Sciatic nerve (tissue), 2 donors: ENCODE results near the gene TTF2. TPM values are rescaled to one million over a fixed set of nuclear protein-coding genes. Genes with fewer than 3 reads are reported as not detected.

Source experiments
- ATAC-seq: fragments of 200-7000 bp; cut with Tn5 transposase; one replicate; pipeline ENCODE4 v1.9.1; 2020; ENCODE audit warnings: mild to moderate bottlenecking, moderate library complexity
- DNase-seq: peaks from one replicate; pipeline ENCODE4 v3.0.0-alpha.2; 2020; ENCODE audit warnings: low spot score
- intact Hi-C: fragments of 100-400 bp; cut with DNase I; formaldehyde crosslinking; loops from one replicate; pipeline ENCODE4 v1.14.2; 2022
- total RNA-seq: library from RNA; stranded (reverse); fragmentation: NEBNext Ultra II Directional; extraction: Animal tissue kit (Norgen Biotek cat#: 25700); gene quantifications from one replicate; pipeline ENCODE4 v1.2.1, GENCODE V29; 2021
- donor health status: DM: no; HTN: no; CAD: no.
- donor health status: DM: no; HTN: no; CAD: no.

TTF2 gene
- total RNA-seq, 1 donor from 2014 or later, result 15.3 TPM

DNA sequence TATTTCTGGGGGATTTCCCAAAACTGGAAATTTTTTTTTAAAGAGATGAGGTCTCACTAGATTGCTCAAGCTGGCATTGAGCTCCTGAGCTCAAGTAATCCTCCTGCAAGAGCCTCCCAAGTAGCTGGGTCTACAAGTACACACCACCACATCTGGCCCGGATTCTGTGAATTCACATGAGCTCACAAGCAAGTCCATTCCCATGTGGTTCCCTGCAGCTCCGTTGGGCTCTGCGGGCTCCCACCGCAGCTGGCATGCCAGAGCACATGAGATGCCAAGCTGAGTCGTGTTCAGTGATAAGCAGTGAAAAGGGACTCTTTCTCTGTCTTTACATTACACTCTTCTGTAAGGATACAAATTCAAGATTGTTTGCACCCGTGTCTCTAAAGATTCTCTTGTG, 21.9 kb upstream of the TTF2 start:
- intact Hi-C loops, result no loop called here
- no peak for ATAC-seq
- DNase-seq, result no peak

DNA sequence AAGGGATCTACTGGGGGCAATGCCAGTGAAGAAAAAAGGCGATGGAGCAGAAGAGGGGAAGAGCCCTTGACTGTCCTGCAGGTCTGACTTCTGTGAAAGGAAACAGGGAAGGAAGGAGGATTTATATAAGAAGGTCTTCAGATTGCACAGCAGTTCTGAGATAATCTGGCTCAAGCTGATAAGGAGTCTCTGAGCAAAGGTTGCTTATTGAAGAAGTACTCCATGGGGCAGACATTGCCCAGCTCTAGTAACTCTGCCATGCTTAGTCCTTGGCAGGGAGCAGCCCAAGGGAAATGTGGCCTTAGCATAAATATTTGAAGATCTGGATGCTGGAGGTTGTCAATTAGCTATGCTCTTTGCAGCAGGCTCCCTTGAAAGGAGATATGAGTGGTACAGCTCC, 15.9 kb upstream of the TTF2 start:
- DNase-seq, result no peak
- intact Hi-C loops, result loop anchor here (10.0 kb wide), 1 partner anchor 319 kb away; no protein-coding TSS in a partner anchor
- no peak for ATAC-seq

DNA sequence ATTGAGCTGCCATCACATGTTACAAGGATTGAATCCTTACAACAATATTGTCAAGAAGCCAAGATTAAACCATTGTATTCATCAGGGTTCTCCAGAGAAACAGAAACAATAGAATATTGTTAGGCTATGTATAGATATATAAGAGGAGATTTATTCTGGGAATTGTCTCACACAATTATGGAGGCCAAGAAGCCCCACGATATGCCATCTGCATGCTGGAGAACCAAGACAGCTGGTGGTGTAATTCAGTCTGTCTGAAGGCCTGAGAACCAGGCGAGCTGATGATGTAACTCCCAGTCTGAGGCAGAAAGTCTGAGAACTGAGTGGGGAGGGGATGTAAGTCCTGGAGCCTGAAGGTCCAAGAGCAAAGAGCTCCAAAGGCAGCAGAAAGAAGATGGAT, 14.5 kb upstream of the TTF2 start:
- intact Hi-C loops, result loop anchor here (10.0 kb wide), 1 partner anchor 321 kb away; no protein-coding TSS in a partner anchor
- DNase-seq (no peak), ATAC-seq (no peak)

DNA sequence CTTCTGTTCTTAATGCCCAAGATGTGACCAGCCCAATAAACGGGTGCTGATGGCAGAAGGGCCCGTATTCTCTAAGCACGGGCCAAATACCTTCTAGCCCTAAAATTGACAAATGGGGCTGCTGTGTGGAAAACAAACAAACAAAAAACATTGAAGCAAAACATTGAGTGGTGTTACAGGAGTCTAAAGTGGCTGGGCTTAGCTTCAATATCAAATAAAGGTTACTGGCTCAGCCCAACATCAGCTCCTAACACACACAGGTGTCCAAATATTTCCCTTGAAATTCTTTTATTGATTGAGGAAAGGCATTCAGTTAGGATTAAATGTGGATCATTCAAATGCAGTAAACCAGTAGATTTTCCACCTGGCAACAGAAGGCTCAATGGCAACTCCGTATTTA, 13.3 kb upstream of the TTF2 start:
- ATAC-seq, result no peak
- intact Hi-C loops, result loop anchor here (10.0 kb wide), 1 partner anchor 322 kb away; no protein-coding TSS in a partner anchor
- DNase-seq, result no peak

DNA sequence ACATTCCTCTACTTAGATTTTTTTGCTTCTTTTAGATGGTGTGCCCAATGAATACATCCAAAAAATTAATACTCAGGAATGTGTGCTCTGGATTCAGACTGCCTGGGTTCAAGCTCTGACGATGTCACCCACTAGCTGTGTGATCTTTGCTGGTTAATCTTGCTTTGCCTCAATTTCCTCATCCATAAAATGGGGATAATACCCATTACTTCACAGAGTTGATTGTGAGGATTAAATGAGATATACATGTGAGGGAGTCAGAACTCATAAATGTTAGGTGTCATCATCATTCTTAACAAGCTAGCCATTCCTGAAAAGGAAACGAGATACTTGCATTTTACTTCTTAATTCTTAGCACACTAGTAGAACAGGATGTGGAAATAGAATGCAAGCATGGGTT, 12.9 kb upstream of the TTF2 start:
- DNase-seq (no peak), ATAC-seq (no peak)
- intact Hi-C loops, result loop anchor here (10.0 kb wide), 1 partner anchor 322 kb away; no protein-coding TSS in a partner anchor

GRCh38 chr1:117049857-117050256, 10.3 kb upstream of the TTF2 start:
- DNase-seq (no peak), ATAC-seq (peak; percentile 73)

GRCh38 chr1:117051224-117052064, 8.7 kb upstream of the TTF2 start:
- no peak for DNase-seq
- ATAC-seq, result peak; percentile 52
- intact Hi-C loops, result no loop called here

More at GRCh38 chr1:117049857-117050256, 10.3 kb upstream of the TTF2 start:
- intact Hi-C loops, result loop anchor here (10.0 kb wide), 1 partner anchor 325 kb away; no protein-coding TSS in a partner anchor

- ATAC-seq, result no peak
Measured at GRCh38 chr1:117054068-117054467, 6.1 kb upstream of the TTF2 start.

DNA sequence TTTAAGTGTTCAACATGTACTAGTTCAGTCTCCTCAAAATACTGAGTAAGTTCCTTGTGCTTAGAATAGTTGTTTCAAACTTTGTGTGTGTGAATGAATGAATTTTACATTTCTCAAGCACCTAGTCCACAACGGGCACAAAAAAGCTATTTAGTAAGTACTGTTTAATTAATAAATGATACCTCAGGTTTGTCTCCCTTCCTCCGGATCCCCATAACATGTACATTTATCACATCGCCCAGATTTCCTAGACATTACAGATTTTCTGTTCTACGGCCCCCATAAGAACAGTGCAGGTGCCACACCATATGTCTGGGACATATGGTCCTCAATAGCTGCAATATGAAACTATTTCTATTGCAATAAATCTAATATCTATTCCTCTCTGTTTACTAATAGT, 1.3 kb upstream of the TTF2 start:
- no peak for DNase-seq
- intact Hi-C loops, result no loop called here
- ATAC-seq, result no peak

More at GRCh38 chr1:117054068-117054467, 6.1 kb upstream of the TTF2 start:
- intact Hi-C loops, result no loop called here
- no peak for DNase-seq

DNA sequence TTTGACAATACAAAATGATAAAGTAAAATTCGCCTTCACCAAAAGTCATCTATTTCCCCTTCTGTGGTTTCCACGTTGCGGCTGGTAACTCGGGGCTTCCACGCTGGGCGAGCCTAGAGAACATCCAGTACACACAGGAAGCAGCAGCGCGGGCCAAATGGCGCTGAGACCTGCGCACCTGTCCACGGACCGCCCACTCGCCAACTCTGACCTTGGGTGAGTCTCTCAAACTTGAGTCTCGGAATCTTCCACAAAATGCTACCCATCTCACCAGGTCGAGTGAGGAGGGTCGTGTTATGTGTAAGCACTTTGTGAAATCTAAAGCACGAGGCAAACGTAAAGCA, 820 bp upstream of the TTF2 start:
- intact Hi-C loops, result no loop called here
- ATAC-seq (no peak), DNase-seq (no peak)

GRCh38 chr1:117060441-117061317, 553 bp downstream of the TTF2 start:
- DNase-seq, result no peak
- peak; percentile 55 for ATAC-seq
- intact Hi-C loops, result no loop called here

GRCh38 chr1:117061986-117062415, 1.9 kb downstream of the TTF2 start:
- DNase-seq, result no peak
- intact Hi-C loops, result no loop called here
- no peak for ATAC-seq

- DNase-seq (no peak), ATAC-seq (no peak)
- intact Hi-C loops, result no loop called here
Measured at GRCh38 chr1:117066367-117066766, 6.2 kb downstream of the TTF2 start.

GRCh38 chr1:117067533-117068370, 7.6 kb downstream of the TTF2 start:
- intact Hi-C loops, result no loop called here
- ATAC-seq (peak; percentile 90), DNase-seq (peak; percentile 69)

GRCh38 chr1:117068580-117068979, 8.5 kb downstream of the TTF2 start:
- ATAC-seq (peak; percentile 36), DNase-seq (no peak)
- intact Hi-C loops, result no loop called here

DNA sequence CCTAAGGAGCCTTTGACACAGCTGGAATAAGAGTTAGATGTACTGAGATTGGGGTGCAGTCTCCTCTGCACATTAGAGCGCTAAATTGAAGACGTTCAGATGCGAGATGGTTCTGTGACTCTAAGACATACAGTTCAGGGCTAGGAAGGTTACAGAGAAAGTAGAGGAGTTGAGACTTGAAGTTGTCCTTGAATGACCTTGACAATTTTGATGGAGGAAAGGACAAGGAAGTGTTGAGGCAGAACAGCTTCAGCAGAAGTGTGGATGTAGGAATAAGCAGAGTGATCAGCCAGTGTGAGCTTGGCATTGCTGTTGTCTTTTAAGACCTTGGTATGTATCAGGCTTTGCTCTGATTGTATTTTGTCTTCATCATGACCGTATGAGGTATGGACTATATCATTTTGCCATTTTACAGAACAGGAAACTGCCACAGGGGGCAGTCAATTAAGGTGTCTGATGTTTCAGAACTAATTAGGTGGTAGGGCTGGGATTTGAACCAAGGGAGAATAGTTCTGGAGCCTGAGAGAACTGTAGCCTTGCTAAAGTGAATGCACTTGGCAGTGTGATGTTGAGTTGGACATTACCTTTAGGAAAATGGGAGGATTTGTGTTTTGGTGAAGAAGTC, 9.2 kb downstream of the TTF2 start:
- ATAC-seq (no peak), DNase-seq (no peak)
- intact Hi-C loops, result no loop called here

- DNase-seq (no peak), ATAC-seq (no peak)
- intact Hi-C loops, result no loop called here
Measured at GRCh38 chr1:117070124-117070523, 10.0 kb downstream of the TTF2 start.

- intact Hi-C loops, result no loop called here
Measured at GRCh38 chr1:117076648-117077047, 16.5 kb downstream of the TTF2 start.

More at GRCh38 chr1:117076648-117077047, 16.5 kb downstream of the TTF2 start:
- DNase-seq (no peak), ATAC-seq (no peak)
